GM19328 (cell line): ENCODE data around the gene POLE.

Experiments
- ATAC-seq: cut with Tn5 transposase; IDR thresholded peaks from one replicate; pipeline ENCODE4 v1.9.1; 2021; ENCODE audit warnings: mild to moderate bottlenecking, moderate library complexity; ENCODE audit not compliant: unreplicated experiment

The POLE gene

DNA sequence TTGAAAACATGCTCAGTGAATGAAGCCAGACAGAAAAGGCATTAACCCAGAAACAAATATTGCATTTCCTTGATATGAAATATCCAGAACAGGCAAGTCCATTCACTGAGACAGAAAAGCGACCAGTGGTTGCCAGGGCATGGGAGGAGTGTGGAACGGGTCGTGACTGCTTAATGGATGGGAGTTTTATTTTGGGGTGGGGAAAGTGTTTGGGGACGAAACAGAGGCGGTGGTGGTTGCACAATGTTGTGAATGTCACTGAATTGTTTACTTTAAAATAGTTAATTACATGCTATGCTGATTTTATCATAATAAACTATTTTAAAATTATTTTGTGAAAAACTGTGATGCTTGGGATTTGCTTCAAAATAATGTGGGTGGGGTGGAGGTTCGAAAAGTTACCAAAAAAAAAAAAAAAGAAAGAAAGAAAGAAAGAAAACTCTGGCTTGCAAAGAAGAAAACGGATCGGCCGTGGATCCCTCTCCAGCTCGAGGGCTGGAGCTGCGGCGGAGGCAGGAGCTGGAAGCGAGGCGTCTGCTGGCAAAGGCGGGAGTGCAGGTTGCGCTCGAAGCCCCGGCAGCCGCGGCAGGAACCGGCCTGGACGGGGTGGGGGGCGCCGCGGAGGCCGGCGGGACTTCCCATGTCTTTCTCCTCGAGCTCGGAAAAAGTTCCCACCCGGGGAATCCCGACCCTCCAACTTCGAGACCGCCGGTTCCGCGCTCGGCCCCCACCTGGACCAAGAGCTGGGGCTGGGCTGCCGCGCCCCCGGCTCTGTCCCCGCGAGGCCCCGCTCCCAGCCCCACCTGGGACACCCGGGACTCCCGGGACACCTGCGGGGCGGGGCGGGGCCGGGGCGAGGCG is 69.1 kb downstream of the POLE start:
- ATAC-seq, result no peak

GRCh38 chr12:132617135-132617701 is 69.9 kb downstream of the POLE start:
- no peak for ATAC-seq

GRCh38 chr12:132615579-132616038 is 71.5 kb downstream of the POLE start:
- ATAC-seq, result no peak

GRCh38 chr12:132614861-132615578 is 72.1 kb downstream of the POLE start:
- ATAC-seq, result no peak

GRCh38 chr12:132614029-132614428 is 73.1 kb downstream of the POLE start:
- no peak for ATAC-seq

DNA sequence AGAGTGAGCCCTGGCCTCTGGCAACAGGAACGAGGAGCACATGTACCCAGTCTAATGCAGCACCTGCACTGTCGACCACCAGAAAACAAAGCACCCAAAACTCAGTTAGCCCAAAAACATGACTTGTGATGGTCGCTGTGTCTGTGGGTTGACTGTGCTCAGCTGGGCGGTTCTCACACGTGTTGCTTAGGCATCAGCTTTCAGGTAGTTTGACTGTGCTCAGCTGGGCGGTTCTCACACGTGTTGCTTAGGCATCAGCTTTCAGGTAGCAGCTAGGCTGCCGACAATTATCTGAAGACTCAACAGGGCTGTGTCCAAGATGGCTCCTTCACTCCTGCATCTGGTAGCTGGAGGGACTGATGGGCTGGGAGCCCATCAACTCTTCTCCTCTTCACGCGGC is 75.5 kb downstream of the POLE start:
- no peak for ATAC-seq

DNA sequence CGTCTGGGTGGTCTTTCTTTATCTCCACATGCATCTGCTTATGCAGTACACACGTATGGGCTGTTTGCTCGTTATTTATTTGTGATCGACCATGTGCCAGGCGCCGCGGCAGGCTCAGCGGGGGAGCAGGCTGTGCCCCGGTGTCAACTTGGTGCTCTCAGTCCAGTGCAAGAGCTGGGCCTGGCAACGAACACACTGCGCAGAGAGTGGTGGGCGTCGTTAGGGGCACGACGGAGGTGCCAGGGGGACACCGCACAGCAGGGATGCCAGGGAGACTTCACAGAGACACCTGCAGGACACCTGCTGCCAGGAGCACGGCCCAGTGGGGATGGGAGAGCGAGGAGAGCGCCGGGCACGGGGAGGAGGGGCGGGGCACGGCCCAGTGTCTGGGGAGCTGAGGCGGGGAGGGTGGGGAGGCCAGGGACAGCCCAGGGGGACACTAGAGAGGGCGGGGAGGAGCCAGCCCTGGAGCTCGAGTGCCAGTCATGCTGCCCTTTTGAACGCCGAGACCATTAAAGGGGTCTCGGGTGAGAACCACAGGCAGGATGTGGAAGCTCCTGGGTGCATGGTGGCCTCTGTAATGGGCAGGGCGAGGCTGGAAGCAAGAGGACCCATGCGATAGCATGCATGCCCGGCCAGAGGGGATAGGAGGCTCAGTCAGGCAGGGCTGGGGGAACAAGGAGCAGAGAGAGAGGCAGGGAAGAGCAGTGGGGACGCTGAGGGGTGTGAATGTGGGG is 76.1 kb downstream of the POLE start:
- ATAC-seq, result no peak

DNA sequence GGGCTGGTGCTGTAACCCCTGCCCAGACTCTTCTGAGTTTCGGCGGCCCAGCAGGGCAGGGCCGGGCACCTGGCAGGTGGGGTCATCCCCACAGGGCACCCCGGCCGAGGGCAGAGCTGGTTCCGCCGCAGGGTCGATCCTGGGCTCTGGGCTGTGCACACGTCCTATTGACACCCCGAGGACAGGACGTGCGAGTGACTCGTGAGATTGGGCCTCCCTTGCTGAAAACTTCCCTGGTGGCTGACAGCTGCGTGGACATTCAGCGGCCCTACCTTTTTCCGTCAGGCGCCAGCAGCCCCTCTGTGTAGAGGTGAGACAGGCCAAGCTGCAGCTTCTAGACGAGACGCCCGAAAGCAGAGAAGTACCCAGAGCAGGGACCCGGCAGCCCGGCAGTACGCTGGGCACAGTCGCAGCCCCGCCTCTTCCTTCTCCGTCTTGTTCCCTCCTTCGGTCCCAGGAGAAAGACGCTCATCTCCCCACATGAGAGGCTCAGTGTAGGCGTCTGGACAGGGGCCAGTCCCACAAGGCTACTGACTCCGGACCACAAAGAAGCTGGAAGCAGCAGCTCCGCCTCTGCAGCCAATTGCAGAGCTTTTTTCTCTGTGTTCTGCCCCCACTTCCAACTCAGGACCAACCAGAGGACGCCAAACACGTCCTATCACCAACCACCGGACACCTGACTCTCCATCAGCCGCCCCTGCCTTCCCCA is 76.9 kb downstream of the POLE start, which contains the start of gene LRCOL1:
Gene LRCOL1, minus strand, starts transcription at position 532 of the 709 bp plus-strand sequence. CDS start 4,331 bp downstream, outside the sequence.
- ATAC-seq, result no peak

DNA sequence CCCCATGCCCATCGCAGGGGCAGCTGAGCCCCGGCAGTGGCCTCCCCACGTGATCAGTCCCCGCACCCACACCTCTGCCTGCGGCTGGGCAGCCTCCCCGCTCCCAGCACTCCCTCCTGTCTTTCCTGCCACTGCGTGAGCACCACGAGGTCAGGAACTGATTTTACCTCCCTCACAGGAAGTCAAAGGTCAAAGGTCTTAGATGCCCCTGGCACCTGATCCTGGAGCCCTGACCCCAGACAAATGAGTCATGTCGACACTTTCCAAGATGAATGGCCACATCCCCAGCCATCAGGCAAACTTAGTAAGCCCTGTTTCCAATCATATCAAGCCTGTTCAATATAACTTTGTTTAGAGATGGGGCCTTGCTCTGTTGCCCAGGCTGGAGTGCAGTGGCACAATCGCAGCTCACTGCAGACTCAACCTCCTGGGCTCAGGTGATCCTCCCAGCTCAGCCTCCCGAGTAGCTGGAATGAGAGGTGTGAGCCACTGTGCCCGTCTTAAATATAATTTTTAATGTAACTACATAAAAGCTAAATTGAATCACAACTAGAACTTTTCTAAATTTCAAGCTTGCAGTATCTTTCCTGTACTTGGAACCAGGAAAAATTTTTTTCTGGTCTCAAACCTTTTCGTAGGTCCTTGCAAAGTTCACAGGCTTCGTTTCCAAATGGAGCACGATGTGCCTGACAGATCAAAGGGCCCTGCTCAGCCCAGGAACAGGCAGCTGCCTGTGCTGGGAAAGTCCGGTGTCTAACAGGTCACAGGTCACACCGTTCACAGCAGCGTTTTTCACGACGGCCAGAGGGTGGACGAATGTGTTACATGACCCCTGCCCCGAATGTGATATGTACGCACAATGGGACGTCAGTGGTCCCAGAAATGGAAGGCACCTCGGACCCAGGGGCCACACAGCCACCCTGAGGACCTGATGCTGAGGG is 78.6 kb downstream of the POLE start:
- ATAC-seq, result no peak

- no peak for ATAC-seq
Measured at GRCh38 chr12:132606927-132607326, 80.2 kb downstream of the POLE start.

DNA sequence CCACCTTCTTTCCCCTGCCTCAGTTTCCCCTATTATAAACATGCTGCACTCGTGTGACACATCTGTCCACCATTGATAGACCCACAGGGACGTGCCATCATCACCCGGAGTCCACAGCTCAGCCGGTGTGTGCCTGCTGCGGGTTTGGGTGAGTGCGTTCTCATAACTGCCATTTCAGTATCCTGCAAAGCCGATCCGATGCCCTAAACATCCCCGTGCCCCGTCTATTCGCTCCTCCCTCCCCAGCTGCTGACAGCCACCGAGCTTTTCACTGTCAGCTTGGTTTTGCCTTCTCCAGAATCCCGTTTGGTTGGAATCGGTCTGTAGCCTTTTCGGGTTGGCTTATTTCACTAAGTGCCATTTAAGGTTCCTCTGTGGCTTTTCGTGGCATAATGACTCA is 80.7 kb downstream of the POLE start:
- ATAC-seq, result no peak

DNA sequence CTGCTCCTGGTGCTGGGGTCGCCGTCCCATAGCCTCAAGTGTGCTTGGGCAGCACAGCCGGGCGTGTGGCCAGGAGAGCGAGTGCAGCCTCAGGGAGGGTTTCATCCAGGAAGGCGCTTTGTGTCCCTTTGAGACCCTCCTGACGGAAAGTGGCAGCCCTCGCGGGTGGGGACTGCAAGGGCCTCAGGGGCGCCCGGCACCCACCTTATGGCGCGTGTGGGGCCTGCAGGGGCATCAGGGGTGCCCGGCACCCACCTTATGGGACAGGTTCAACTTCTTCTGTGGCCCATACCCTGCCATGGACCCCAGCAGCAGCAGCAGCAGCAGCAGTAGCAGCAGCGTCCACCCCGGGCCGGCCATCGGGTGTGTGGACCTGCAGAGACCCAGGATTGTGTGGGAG is 81.2 kb downstream of the POLE start:
- no peak for ATAC-seq

DNA sequence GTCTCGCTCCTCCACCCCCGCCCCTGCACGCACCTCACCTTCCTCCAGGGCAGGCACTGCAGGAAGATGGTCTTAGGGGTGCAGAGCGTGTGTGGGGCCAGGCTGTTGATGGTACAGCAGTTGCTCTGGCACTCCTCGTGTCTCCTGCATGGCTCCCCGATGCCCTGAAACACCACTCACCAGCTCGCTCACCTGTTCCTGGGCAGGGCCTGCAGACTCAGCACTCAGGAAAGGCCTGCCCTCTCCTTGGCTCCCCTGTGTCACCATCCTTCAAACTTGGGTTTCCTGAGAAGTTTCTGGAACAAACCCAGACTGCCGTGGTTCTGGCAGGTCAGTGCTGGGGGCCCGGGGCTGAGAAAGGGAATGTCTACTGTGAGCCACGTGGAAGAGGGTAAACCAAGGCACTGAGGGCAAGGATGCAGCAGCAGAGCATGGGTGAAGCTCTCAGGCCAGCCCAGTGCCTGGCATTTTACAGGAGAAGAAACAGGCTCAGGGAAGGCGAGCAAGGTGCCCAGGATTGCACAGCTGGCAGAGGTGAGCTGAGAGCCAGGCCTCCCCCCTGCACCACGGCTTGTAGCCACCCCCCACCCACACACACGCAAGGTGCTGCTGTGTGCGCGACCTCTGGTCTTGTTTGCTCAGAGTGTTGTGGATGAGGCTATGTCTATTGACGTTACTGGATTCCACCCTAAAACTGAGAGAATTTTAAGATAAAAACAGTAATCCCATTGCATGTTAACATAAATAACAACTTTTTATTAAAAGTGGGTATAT is 82.3 kb downstream of the POLE start:
- no peak for ATAC-seq

GRCh38 chr12:132604151-132604618 is 83.0 kb downstream of the POLE start:
- ATAC-seq, result no peak

DNA sequence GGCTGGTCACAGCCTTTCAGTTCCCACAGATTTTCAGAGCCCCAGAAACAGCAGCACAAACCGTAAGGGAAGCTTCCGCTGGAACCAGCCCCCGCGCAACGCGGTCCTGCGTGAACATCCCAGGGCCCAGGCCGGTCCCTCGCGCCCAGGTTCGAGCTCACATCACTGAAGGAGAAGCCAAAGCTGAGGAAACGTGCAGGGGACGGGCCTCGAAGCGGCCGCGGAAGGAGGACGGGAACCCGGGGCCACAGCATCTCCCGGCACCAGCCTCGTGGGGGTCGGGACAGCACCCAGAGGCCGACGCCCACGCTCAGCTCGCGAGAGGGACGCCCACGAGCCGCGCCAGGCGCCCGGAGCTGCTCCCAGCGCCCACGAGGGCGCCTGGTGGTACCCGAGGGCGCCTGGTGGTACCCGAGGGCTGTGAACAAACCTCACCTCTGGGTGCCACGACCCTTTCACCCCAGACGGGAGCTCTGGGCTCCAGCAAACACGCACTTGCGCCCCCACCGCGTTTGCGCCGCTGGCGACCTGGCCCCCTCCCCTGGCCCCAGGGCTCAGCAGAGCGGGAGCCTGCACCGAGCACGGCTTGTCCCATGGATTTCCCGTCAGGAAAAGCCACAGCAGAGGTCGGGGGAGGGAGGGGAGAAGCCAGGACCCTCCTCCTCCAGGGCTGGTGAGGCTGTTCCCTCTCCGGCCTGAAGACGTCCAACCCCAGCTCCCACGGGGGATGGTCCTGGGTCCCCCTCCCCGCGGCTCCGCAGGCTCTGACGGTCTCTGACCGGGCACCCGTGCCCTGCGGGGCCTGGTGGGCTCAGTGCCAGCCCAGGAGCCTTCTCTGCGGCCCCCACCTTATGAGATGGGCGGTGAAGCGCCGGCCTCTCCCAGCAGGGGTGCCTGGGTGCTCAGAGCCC is 83.6 kb downstream of the POLE start:
- no peak for ATAC-seq

- ATAC-seq, result no peak
Measured at GRCh38 chr12:132602572-132603239, 84.4 kb downstream of the POLE start.
